ENCODE data around the gene DHX35. TPM values are rescaled to one million over a fixed set of nuclear protein-coding genes. Genes with fewer than 3 reads are reported as not detected.
A peak's percentile ranks its signal among the peaks of the same experiment; 100 is the strongest.

Gene DHX35
- total and polyA plus RNA-seq, 2 of the 8 experiments (the other 6 are each of a cell fraction or from before 2014, with no cell fraction given), result 21.9 to 27.7 TPM

DNA sequence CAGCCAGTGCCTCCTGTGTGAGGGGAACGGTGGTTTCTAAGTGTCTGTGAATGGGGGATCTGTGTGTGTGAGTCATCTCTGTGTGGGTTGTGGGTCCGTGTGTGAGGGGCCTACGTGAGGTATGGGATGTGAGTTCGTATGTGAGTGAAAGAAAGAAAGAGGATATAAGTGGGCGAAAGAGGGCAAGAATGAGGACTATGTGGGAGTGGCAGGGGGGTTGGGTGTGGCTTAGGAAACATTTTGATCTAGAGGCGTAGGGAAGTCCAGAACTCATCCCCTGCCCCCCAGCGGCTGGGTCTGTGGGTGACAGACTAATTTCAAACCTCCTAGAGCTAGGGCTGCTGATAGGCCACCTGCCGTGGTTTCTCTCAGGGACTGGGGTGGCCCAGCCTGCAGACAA is 35.5 kb downstream of the DHX35 start:
- FAIRE-seq (no peak), DNase-seq (ENCODE audit: low read depth in 1 of 2, low spot score in 2 of 2) (no peak)
- Histone ChIP-seq H4K20me1 (replicated peaks in 1 of 2; ENCODE audit: control insufficient read depth in 1 of 2, insufficient read depth in 2 of 2, low read length in 2 of 2) (peaks cover 3 to 9% of the 10 kb centered on the region in 2 experiments), H4K91ac (replicated peaks; ENCODE audit: insufficient read length, low read length) (no peak overlapping the region), H3K79me1 (ENCODE audit: low read depth, low read length) (peaks cover 2% of the 10 kb centered on the region; the same call in 1 of the 2 replicates), H2AK5ac (ENCODE audit: low read depth, low read length) (no peak overlapping the region), H2AFZ (ENCODE audit: low read length) (no peak overlapping the region), H3K14ac (ENCODE audit: insufficient read length) (no peak overlapping the region), H3K23ac (ENCODE audit: insufficient read length) (no peak overlapping the region), H3K4me3 (ENCODE audit: extremely low read depth in 1 of 4, insufficient read depth in 2 of 4, low read depth in 3 of 4, low read length in 4 of 4) (no peak overlapping the region), H2BK120ac (replicated peaks; ENCODE audit: low read depth, low read length) (no peak overlapping the region), H3K4ac (replicated peaks; ENCODE audit: insufficient read length, low read depth, low read length) (no peak overlapping the region), H3K56ac (replicated peaks; ENCODE audit: insufficient read length, low read depth, low read length) (no peak overlapping the region), H3K23me2 (ENCODE audit: low read depth, low read length) (0 out of 2 replicates have a peak, but pooled peaks cover 4% of the 10 kb centered on the region), H3K18ac (ENCODE audit: extremely low read depth, low read length) (no peak overlapping the region), H2BK20ac (ENCODE audit: low read length) (no peak overlapping the region), H4K5ac (ENCODE audit: insufficient read length, low read depth, low read length) (no peak overlapping the region), H3K4me2 (ENCODE audit: insufficient read depth in 1 of 2, low read depth in 2 of 2, low read length in 2 of 2) (no peak overlapping the region), H3K9me3 (ENCODE audit: insufficient read depth in 2 of 2, low read depth in 1 of 2, low read length in 1 of 2) (no peaks in the 10 kb centered on the region), H3K27me3 (replicated peaks in 1 of 4; ENCODE audit: control insufficient read depth in 3 of 4, extremely low read depth in 1 of 4, insufficient read depth in 3 of 4, low read length in 3 of 4) (no peaks in the 10 kb centered on the region), H3K36me3 (ENCODE audit: control insufficient read depth in 2 of 4, insufficient read depth in 4 of 4, low read length in 3 of 4) (peaks cover 0 to 45% (median 27%) of the 10 kb centered on the region in 4 experiments; a peak in 6 of 8 replicates), H3K9ac (replicated peaks in 1 of 4; ENCODE audit: extremely low read depth in 1 of 4, low read depth in 3 of 4, low read length in 3 of 4) (no peak overlapping the region), H3K4me1 (replicated peaks in 1 of 4; ENCODE audit: control insufficient read depth in 3 of 4, insufficient read depth in 4 of 4, low read length in 3 of 4) (no peaks in the 10 kb centered on the region), H2BK5ac (ENCODE audit: low read depth, low read length) (no peak overlapping the region; the same call in 1 of the 2 replicates), H4K8ac (ENCODE audit: extremely low read depth, insufficient read depth, low read length) (no peak overlapping the region), H2BK12ac (ENCODE audit: low read depth, low read length) (0 out of 2 replicates have a peak overlapping the region, but pooled peaks have one; percentile 60), H3K27ac (ENCODE audit: low read depth, low read length) (no peak overlapping the region), H3K79me2 (ENCODE audit: control insufficient read depth in 1 of 2, insufficient read depth in 2 of 2, low read length in 2 of 2) (no peaks in the 10 kb centered on the region), H2BK15ac (ENCODE audit: low read length) (no peak overlapping the region)
- ChIA-PET CTCF (ENCODE audit: partially characterized antibody) (interaction anchor here (0.6 kb wide), 1 partner anchor 334 kb away, joined by 3 read pairs; no protein-coding TSS in a partner anchor), POLR2A (ENCODE audit: partially characterized antibody) (interaction anchor here (1.0 kb wide), 1 partner anchor 9 kb away, joined by 3 read pairs; no protein-coding TSS in a partner anchor)
- 94 to 100% methylated on average over 3 to 8 of the region's 8 CpGs for WGBS, 2 experiments (ENCODE audit: extremely low coverage in 1 of 2, insufficient coverage in 1 of 2, insufficient read length in 1 of 2, insufficient replicate concordance in 2 of 2, low coverage in 1 of 2, low lambda C conversion rate in 2 of 2, missing lambda C conversion rate in 1 of 2)
- TF ChIP-seq PHF8 (conservative IDR thresholded peaks at IDR 0.05; ENCODE audit: low read depth, low read length) (no peak), HDAC6 (IDR thresholded peaks at IDR 0.05; ENCODE audit: low read depth, low read length) (no peak), ASH2L (IDR thresholded peaks at IDR 0.05; ENCODE audit: low read length) (no peak), TEAD4 (IDR thresholded peaks at IDR 0.05; ENCODE audit: low read depth, low read length) (no peak), POLR2AphosphoS5 (IDR thresholded peaks at IDR 0.05; ENCODE audit: low read depth, low read length) (no peak), TCF12 (IDR thresholded peaks at IDR 0.05; ENCODE audit: low read depth, low read length) (no peak), RXRA (IDR thresholded peaks at IDR 0.05; ENCODE audit: insufficient read depth, low read depth, low read length) (no peak), SIX5 (IDR thresholded peaks at IDR 0.05; ENCODE audit: low read depth, low read length) (no peak), EZH2 (IDR thresholded peaks at IDR 0.05; ENCODE audit: low read depth, low read length, severe bottlenecking) (no peak), SRF (IDR thresholded peaks at IDR 0.05; ENCODE audit: low read depth, low read length) (no peak), SP4 (IDR thresholded peaks at IDR 0.05; ENCODE audit: low read length) (no peak)
- TF ChIP-seq, protein P1, sequence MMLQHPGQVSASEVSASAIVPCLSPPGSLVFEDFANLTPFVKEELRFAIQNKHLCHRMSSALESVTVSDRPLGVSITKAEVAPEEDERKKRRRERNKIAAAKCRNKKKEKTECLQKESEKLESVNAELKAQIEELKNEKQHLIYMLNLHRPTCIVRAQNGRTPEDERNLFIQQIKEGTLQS (IDR thresholded peaks at IDR 0.05; ENCODE audit: insufficient read depth, low read depth, low read length), result no peak
- TF ChIP-seq, protein P2, sequence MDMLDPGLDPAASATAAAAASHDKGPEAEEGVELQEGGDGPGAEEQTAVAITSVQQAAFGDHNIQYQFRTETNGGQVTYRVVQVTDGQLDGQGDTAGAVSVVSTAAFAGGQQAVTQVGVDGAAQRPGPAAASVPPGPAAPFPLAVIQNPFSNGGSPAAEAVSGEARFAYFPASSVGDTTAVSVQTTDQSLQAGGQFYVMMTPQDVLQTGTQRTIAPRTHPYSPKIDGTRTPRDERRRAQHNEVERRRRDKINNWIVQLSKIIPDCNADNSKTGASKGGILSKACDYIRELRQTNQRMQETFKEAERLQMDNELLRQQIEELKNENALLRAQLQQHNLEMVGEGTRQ (IDR thresholded peaks at IDR 0.05; ENCODE audit: low read length), result no peak
